Smooth muscle cell (in vitro differentiated cells): Measurements from ENCODE around the gene AGK. TPM values are rescaled to one million over a fixed set of nuclear protein-coding genes. Genes with fewer than 3 reads are reported as not detected.

Experiments used
- DNase-seq: peaks from one replicate; lab custom pipeline; 2025; ENCODE audit not compliant: unreplicated experiment; lab: John Stamatoyannopoulos, UW
- H2AFZ ChIP-seq: fragments of 200-600 bp; sonication (generic); 2 replicates; pipeline ENCODE4 v1.6.0; 2016; ENCODE audit warnings: antibody characterized with exemption, low read depth, mild to moderate bottlenecking
- H3F3A ChIP-seq: fragments of 200-600 bp; sonication (generic); 2 replicates; pipeline ENCODE4 v1.6.0; 2017; ENCODE audit warnings: antibody characterized with exemption, low read depth
- H3K27ac ChIP-seq: fragments of 200-600 bp; sonication (generic); 2 replicates; pipeline ENCODE4 v1.5.1; 2016; ENCODE audit warnings: low read depth, mild to moderate bottlenecking
- H3K27me3 ChIP-seq: fragments of 200-600 bp; sonication (generic); 2 replicates; pipeline ENCODE4 v1.6.1; 2016; ENCODE audit warnings: low read depth, mild to moderate bottlenecking
- H3K36me3 ChIP-seq: fragments of 200-600 bp; sonication (generic); 2 replicates; pipeline ENCODE4 v1.5.1; 2016; ENCODE audit warnings: low read depth
- H3K4me1 ChIP-seq: fragments of 200-600 bp; sonication (generic); 2 replicates; pipeline ENCODE4 v1.5.1; 2016; ENCODE audit warnings: low read depth
- H3K4me2 ChIP-seq: fragments of 200-600 bp; sonication (generic); 2 replicates; pipeline ENCODE4 v1.6.0; 2016; ENCODE audit warnings: mild to moderate bottlenecking
- H3K4me3 ChIP-seq: fragments of 200-600 bp; sonication (generic); 2 replicates; pipeline ENCODE4 v1.5.1; 2016; ENCODE audit warnings: mild to moderate bottlenecking
- H3K79me2 ChIP-seq: fragments of 200-600 bp; sonication (generic); 2 replicates; pipeline ENCODE4 v1.6.0; 2016; ENCODE audit warnings: low read depth, mild to moderate bottlenecking
- H3K9ac ChIP-seq: fragments of 200-600 bp; sonication (generic); 2 replicates; pipeline ENCODE4 v1.6.0; 2016; ENCODE audit warnings: low read depth
- H3K9me3 ChIP-seq: fragments of 200-600 bp; sonication (generic); replicated peaks from 2 replicates; pipeline ENCODE4 v1.5.1; 2016; ENCODE audit warnings: low read depth
- H4K20me1 ChIP-seq: fragments of 200-600 bp; sonication (generic); 2 replicates; pipeline ENCODE4 v1.6.0; 2016; ENCODE audit warnings: low read depth
- CTCF ChIP-seq: fragments of 200-600 bp; sonication (generic); IDR thresholded peaks from 2 replicates; pipeline ENCODE4 v1.5.1; 2017; ENCODE audit warnings: borderline replicate concordance, mild to moderate bottlenecking, antibody characterized with exemption; ENCODE audit not compliant: insufficient read depth, poor library complexity, severe bottlenecking
- WGBS: methylation state at CpG from one replicate; pipeline ENCODE4 v1.1.7; 2016; ENCODE audit warnings: low lambda C conversion rate; 5-methylcytosine and 5-hydroxymethylcytosine counted together
- polyA plus RNA-seq: library from polyadenylated mRNA; unstranded; fragments of >200 nt; fragmentation: Nextera tagmentation; extraction: Ambion mirVana; gene quantifications from 2 replicates; pipeline ENCODE4 v1.2.1, GENCODE V29; 2016
- total RNA-seq: library from RNA; depleted of rRNA; stranded (reverse); fragments of >200 nt; gene quantifications from 2 replicates; pipeline ENCODE4 v1.2.3, GENCODE V29; 2014

Gene AGK
- total and polyA plus RNA-seq, 2 experiments from 2014 or later, result 22.3 to 32.4 TPM

GRCh38 chr7:141528399-141528798 lies 22.8 kb upstream of the AGK start:
- Histone ChIP-seq H3K79me2 (no peaks in the 10 kb centered on the region), H3K4me2 (no peak overlapping the region), H3K9me3 (no peaks in the 10 kb centered on the region), H3K27ac (no peak overlapping the region), H3K4me3 (no peak overlapping the region), H2AFZ (no peak overlapping the region), H3F3A (no peaks in the 10 kb centered on the region), H4K20me1 (no peaks in the 10 kb centered on the region), H3K36me3 (no peaks in the 10 kb centered on the region), H3K9ac (no peak overlapping the region), H3K4me1 (no peaks in the 10 kb centered on the region), H3K27me3 (no peaks in the 10 kb centered on the region)
- no peak for TF ChIP-seq CTCF
- 99% methylated on average over 3 of the region's 3 CpGs for WGBS
- no peak for DNase-seq

- Histone ChIP-seq H4K20me1 (no peaks in the 10 kb centered on the region), H3K9ac (no peak overlapping the region), H3K9me3 (no peaks in the 10 kb centered on the region), H3K27me3 (no peaks in the 10 kb centered on the region), H3K4me1 (no peaks in the 10 kb centered on the region), H3K36me3 (no peaks in the 10 kb centered on the region), H3K79me2 (no peaks in the 10 kb centered on the region), H3F3A (no peaks in the 10 kb centered on the region), H3K4me3 (no peak overlapping the region), H2AFZ (peak overlapping the region; percentile 40), H3K27ac (no peak overlapping the region), H3K4me2 (peak overlapping the region; percentile 33)
- DNase-seq, result peak; percentile 10
- TF ChIP-seq CTCF, result peak; percentile 98
- 29% methylated on average over 11 of the region's 11 CpGs for WGBS
These were observed 17.9 kb upstream of the AGK start for GRCh38 chr7:141533149-141533949.

- no peaks in the 10 kb centered on the region for H3K9me3 ChIP-seq
- 68% methylated on average over 9 of the region's 9 CpGs for WGBS
- no peak for TF ChIP-seq CTCF
- H3K79me2 ChIP-seq, result no peaks in the 10 kb centered on the region
- H3F3A ChIP-seq, result no peaks in the 10 kb centered on the region
- H4K20me1 ChIP-seq, result no peaks in the 10 kb centered on the region
- H3K4me1 ChIP-seq, result no peaks in the 10 kb centered on the region
- no peak overlapping the region for H3K9ac ChIP-seq
- no peak for DNase-seq
- no peak overlapping the region for H2AFZ ChIP-seq
- H3K36me3 ChIP-seq, result no peaks in the 10 kb centered on the region
- no peak overlapping the region for H3K4me2 ChIP-seq
- H3K4me3 ChIP-seq, result no peak overlapping the region
- H3K27ac ChIP-seq, result no peak overlapping the region
- H3K27me3 ChIP-seq, result no peaks in the 10 kb centered on the region
These were observed 16.2 kb upstream of the AGK start for GRCh38 chr7:141534757-141535737.
